ENCODE measurements around the gene RXRB. TPM values are rescaled to one million over a fixed set of nuclear protein-coding genes. Genes with fewer than 3 reads are reported as not detected.

The RXRB gene
- total and polyA plus RNA-seq, 2 of the 13 experiments (the other 11 are each of a cell fraction or from before 2014, with no cell fraction given): 26.7 to 55.7 TPM

- peak; percentile 41; the same call in 1 of the 2 replicates for TF ChIP-seq IKZF5 (CRISPR knock-in tag; IDR thresholded peaks at IDR 0.05)
- peak in 1 of 2 experiments; percentile 74; a peak in 2 of 4 replicates for TF ChIP-seq POLR2A (IDR thresholded peaks at IDR 0.05; ENCODE audit: insufficient read depth in 1 of 2, low read depth in 2 of 2, low read length in 2 of 2)
- TF ChIP-seq TEAD2 (CRISPR knock-in tag; IDR thresholded peaks at IDR 0.05): no peak
- TF ChIP-seq ZNF296 (CRISPR knock-in tag; conservative IDR thresholded peaks at IDR 0.05): no peak
- no peak; the same call in 1 of the 2 replicates for TF ChIP-seq ZNF430 (CRISPR knock-in tag; IDR thresholded peaks at IDR 0.05)
- no peak for TF ChIP-seq ZSCAN22 (CRISPR knock-in tag; IDR thresholded peaks at IDR 0.05)
- TF ChIP-seq ZBTB20 (CRISPR knock-in tag; IDR thresholded peaks at IDR 0.05; ENCODE audit: borderline replicate concordance, low read depth): peak; percentile 76; the same call in 1 of the 2 replicates
- TF ChIP-seq ZNF616 (CRISPR knock-in tag; IDR thresholded peaks at IDR 0.05; ENCODE audit: low read depth): no peak
- no peak for TF ChIP-seq GZF1 (CRISPR knock-in tag; IDR thresholded peaks at IDR 0.05)
- no peak; the same call in 1 of the 2 replicates for TF ChIP-seq KDM5A (IDR thresholded peaks at IDR 0.05; ENCODE audit: borderline replicate concordance, low read length)
- peak; percentile 90 for TF ChIP-seq ARID4A (CRISPR knock-in tag; IDR thresholded peaks at IDR 0.05; ENCODE audit: borderline replicate concordance)
- peak; percentile 83 for TF ChIP-seq HOXA3 (CRISPR knock-in tag; IDR thresholded peaks at IDR 0.05)
- no peak for TF ChIP-seq NONO (IDR thresholded peaks at IDR 0.05)
- peak; percentile 89; the same call in 1 of the 2 replicates for TF ChIP-seq NONO (CRISPR knock-in tag; conservative IDR thresholded peaks at IDR 0.05)
- TF ChIP-seq REL (CRISPR knock-in tag; conservative IDR thresholded peaks at IDR 0.05): no peak
- TF ChIP-seq, protein P1, sequence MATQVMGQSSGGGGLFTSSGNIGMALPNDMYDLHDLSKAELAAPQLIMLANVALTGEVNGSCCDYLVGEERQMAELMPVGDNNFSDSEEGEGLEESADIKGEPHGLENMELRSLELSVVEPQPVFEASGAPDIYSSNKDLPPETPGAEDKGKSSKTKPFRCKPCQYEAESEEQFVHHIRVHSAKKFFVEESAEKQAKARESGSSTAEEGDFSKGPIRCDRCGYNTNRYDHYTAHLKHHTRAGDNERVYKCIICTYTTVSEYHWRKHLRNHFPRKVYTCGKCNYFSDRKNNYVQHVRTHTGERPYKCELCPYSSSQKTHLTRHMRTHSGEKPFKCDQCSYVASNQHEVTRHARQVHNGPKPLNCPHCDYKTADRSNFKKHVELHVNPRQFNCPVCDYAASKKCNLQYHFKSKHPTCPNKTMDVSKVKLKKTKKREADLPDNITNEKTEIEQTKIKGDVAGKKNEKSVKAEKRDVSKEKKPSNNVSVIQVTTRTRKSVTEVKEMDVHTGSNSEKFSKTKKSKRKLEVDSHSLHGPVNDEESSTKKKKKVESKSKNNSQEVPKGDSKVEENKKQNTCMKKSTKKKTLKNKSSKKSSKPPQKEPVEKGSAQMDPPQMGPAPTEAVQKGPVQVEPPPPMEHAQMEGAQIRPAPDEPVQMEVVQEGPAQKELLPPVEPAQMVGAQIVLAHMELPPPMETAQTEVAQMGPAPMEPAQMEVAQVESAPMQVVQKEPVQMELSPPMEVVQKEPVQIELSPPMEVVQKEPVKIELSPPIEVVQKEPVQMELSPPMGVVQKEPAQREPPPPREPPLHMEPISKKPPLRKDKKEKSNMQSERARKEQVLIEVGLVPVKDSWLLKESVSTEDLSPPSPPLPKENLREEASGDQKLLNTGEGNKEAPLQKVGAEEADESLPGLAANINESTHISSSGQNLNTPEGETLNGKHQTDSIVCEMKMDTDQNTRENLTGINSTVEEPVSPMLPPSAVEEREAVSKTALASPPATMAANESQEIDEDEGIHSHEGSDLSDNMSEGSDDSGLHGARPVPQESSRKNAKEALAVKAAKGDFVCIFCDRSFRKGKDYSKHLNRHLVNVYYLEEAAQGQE (IDR thresholded peaks at IDR 0.05; ENCODE audit: borderline replicate concordance in 1 of 2, low read depth in 1 of 2, low read length in 2 of 2): no peak
- 0 out of 2 replicates have a peak, but pooled peaks have one; percentile 76 for TF ChIP-seq ZNF510 (CRISPR knock-in tag; IDR thresholded peaks at IDR 0.05; ENCODE audit: low read depth)
- no peak; the same call in 1 of the 2 replicates for TF ChIP-seq KAT7 (CRISPR knock-in tag; IDR thresholded peaks at IDR 0.05; ENCODE audit: borderline replicate concordance)
- 0 out of 2 replicates have a peak, but pooled peaks have one; percentile 14 for TF ChIP-seq BCL6 (CRISPR knock-in tag; IDR thresholded peaks at IDR 0.05)
- TF ChIP-seq ZNF672 (CRISPR knock-in tag; IDR thresholded peaks at IDR 0.05): no peak
- no peak for TF ChIP-seq ZNF383 (CRISPR knock-in tag; IDR thresholded peaks at IDR 0.05; ENCODE audit: borderline replicate concordance)
- TF ChIP-seq HOXA5 (CRISPR knock-in tag; IDR thresholded peaks at IDR 0.05): peak; percentile 78
Observed at GRCh38 chr6:33204415-33205190, 4.1 kb upstream of the RXRB start, which contains the start of gene HSD17B8 (continued).
